Esophagus muscularis mucosa (tissue), 4 donors: ENCODE measurements around the gene WNT10A. TPM values are rescaled to one million over a fixed set of nuclear protein-coding genes. Genes with fewer than 3 reads are reported as not detected.

Experiments used
- DNase-seq: peaks from one replicate; pipeline ENCODE4 v3.0.0-alpha.2; 2017; ENCODE audit errors: extremely low spot score
- H3K27ac ChIP-seq, 4 donors: fragments of 200-600 bp; sonication (generic); replicated peaks in 1 of 4; 1 replicate in 3 of 4; 2 replicates in 1 of 4; pipeline ENCODE4 v1.5.1; 2016 to 2019; ENCODE audit warnings: mild to moderate bottlenecking in 1 of 4
- H3K27me3 ChIP-seq, 4 donors: fragments of 200-600 bp; sonication (generic); one replicate each; pipeline versions ENCODE4 v1.5.1 to v1.6.0; 2016 to 2019
- H3K36me3 ChIP-seq, 4 donors: fragments of 200-600 bp; sonication (generic); one replicate each; pipeline ENCODE4 v1.5.1; 2016 to 2019
- H3K4me1 ChIP-seq, 4 donors: fragments of 200-600 bp; sonication (generic); one replicate each; pipeline ENCODE4 v1.5.1; 2016 to 2019
- H3K4me3 ChIP-seq, 4 donors: fragments of 200-600 bp; sonication (generic); 1 replicate in 2 of 4; 2 replicates in 2 of 4; pipeline ENCODE4 v1.5.1; 2016 to 2019; ENCODE audit warnings: mild to moderate bottlenecking in 4 of 4, moderate library complexity in 1 of 4
- H3K9me3 ChIP-seq, 4 donors: fragments of 200-600 bp; sonication (generic); 1 replicate in 3 of 4; 2 replicates in 1 of 4; pipeline ENCODE4 v1.5.1; 2016 to 2019
- EP300 ChIP-seq: sonication (generic); formaldehyde crosslinking; IDR thresholded peaks from one replicate; pipeline ENCODE4 v1.6.1; 2017; ENCODE audit warnings: antibody characterized with exemption
- POLR2A ChIP-seq: fragments of 450-650 bp; IDR thresholded peaks from one replicate; pipeline ENCODE4 v1.6.1; 2017; ENCODE audit warnings: antibody characterized with exemption, moderate library complexity, mild to moderate bottlenecking, low read depth
- POLR2AphosphoS5 ChIP-seq, 2 donors: sonication (generic); formaldehyde crosslinking; IDR thresholded peaks; one replicate each; pipeline ENCODE4 v1.6.1; 2017; ENCODE audit warnings: antibody characterized with exemption in 2 of 2
- WGBS: methylation state at CpG from one replicate; pipeline ENCODE4 v1.1.5; 2018; 5-methylcytosine and 5-hydroxymethylcytosine counted together
- intact Hi-C: fragments of 100-400 bp; cut with DNase I; formaldehyde crosslinking; loops from one replicate; pipeline ENCODE4 v1.15.1; 2023
- total RNA-seq, 4 donors: library from RNA; depleted of rRNA; stranded (reverse); fragments of >200 nt; gene quantifications; one replicate each; pipeline versions ENCODE4 v1.1.0 to v1.2.1, GENCODE V29; 2016
- TF ChIP-seq, protein P1 (sequence below), 3 experiments: fragments of 200-600 bp in 2 of 3; fragments of 450-650 bp in 1 of 3; sonication (generic) in 2 of 3; IDR thresholded peaks; one replicate each; pipeline ENCODE4 v1.5.1; 2017 to 2019; ENCODE audit warnings: antibody characterized with exemption in 3 of 3, mild to moderate bottlenecking in 2 of 3, moderate library complexity in 1 of 3

The WNT10A gene
- total RNA-seq, 4 donors from 2014 or later, result 0.17 TPM; not detected in 3

DNA sequence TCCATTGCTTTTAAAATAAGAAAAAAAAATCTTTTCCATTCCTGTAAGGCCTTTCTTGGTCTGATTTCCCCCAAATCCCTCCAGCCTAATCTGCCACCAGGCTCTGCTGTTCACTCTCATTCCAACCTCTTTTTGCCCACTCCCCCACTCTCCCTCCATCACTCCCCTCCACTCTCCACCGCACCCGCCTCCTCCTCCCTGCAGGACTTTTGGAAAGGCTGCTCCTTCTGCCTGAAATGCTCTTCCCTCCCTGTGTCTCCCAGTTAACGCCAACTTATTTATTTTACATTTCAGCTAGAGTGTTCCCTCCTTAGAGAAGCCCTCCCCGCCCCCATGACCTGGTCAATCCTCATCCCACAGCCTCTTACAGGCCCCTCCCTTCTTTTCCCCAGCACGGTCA is 25.8 kb upstream of the WNT10A start:
- no peak for DNase-seq
- Histone ChIP-seq H3K4me3 (no peak overlapping the region), H3K4me1 (peaks cover 8 to 17% (median 12%) of the 10 kb centered on the region in 4 donors), H3K27ac (no peak overlapping the region), H3K36me3 (no peaks in the 10 kb centered on the region), H3K9me3 (no peaks in the 10 kb centered on the region), H3K27me3 (peaks cover 0 to 91% (median 38%) of the 10 kb centered on the region in 4 donors)
- no peak for TF ChIP-seq POLR2AphosphoS5 (IDR thresholded peaks at IDR 0.05)
- 40% methylated on average over 5 of the region's 5 CpGs for WGBS
- intact Hi-C loops, result no loop called here

DNA sequence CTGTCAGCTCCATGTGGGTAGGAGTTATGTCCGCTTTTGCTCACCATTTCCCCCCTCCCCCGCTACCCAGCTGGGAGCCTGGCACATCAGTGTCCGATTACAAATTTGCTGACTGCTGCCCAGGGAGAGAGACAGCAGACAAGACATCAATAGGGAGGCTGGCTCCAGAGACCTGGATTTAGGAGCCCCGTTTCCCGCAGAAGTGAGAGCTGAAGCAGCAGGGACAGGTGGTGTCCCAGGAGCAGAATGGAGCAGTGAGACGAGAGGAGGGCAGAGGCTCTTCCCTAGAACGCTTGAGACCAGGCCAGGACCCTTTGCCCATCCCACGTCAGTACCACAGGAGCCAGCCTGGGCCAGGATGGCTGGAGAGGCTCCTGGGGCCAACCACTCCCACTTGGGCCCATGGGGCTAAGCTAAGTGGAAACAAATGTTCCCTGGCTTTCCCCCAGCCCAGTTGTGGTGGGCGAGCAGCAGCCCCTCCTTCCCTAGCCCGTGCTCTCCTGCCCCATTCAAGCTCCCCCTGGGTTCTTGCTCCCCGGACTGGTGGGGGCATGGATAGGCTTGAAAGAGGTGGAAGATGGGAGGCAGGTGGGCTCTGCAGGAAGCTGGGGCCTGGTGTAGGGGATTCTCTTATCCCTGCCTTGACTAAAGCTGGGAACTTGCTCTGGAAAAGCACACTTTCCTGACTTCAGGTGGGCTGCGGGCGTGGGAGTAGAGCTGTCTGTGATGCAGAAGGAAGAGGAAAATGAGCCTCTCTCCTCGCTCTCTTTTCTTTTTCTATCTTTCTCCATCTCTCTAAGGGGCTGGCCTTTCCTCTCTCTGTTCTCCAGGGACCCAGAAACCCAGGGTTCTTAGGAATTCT is 25.1 kb upstream of the WNT10A start:
- Histone ChIP-seq H3K27ac (no peak overlapping the region), H3K9me3 (no peaks in the 10 kb centered on the region), H3K4me1 (peaks cover 15 to 24% (median 18%) of the 10 kb centered on the region in 4 donors), H3K36me3 (no peaks in the 10 kb centered on the region), H3K4me3 (no peak overlapping the region), H3K27me3 (peaks cover 0 to 91% (median 45%) of the 10 kb centered on the region in 4 donors)
- WGBS, result 54% methylated on average over 11 of the region's 14 CpGs
- no peak for DNase-seq
- TF ChIP-seq POLR2A (no peak), EP300 (no peak), POLR2AphosphoS5 (IDR thresholded peaks at IDR 0.05) (no peak)
- TF ChIP-seq, protein P1, sequence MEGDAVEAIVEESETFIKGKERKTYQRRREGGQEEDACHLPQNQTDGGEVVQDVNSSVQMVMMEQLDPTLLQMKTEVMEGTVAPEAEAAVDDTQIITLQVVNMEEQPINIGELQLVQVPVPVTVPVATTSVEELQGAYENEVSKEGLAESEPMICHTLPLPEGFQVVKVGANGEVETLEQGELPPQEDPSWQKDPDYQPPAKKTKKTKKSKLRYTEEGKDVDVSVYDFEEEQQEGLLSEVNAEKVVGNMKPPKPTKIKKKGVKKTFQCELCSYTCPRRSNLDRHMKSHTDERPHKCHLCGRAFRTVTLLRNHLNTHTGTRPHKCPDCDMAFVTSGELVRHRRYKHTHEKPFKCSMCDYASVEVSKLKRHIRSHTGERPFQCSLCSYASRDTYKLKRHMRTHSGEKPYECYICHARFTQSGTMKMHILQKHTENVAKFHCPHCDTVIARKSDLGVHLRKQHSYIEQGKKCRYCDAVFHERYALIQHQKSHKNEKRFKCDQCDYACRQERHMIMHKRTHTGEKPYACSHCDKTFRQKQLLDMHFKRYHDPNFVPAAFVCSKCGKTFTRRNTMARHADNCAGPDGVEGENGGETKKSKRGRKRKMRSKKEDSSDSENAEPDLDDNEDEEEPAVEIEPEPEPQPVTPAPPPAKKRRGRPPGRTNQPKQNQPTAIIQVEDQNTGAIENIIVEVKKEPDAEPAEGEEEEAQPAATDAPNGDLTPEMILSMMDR (IDR thresholded peaks at IDR 0.05), result no peak
- intact Hi-C loops, result no loop called here

DNA sequence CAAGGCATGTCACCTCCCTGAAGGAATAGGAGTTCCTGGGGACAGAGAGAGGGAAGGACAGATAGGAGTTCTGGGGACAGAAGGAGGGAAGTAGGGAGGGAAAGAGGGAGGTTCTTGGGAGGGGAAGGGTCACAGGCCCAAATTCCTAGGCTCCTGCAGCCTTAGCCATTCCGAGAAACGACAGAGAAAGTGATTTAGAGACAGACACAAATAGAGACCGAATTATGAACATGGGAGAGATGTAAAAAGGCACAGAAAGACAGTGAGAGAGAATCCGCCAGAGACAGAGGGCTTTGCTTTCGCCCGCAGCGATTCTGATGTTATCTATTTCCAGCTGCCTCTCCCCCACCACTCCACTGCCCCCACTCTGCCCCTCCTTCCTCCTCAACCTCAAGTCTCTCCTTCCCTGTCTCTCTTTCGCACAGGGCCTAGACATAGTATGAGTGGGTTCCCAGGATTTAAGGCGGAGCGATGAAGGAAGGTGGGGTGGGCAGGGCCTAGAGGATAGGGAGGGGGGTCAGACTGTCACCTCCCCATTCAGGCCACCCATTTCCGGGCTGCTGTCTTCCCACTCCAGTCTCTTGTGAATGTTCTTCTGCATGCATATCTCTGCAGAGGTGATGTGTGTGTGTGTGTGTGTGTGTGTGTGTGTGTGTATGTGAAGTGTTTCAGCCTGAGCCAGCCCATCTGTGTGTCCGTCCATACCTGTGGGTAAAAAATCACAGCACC is 24.3 kb upstream of the WNT10A start:
- no peaks in the 10 kb centered on the region for H3K9me3 ChIP-seq
- H3K4me1 ChIP-seq, result peaks cover 22 to 32% (median 26%) of the 10 kb centered on the region in 4 donors
- H3K36me3 ChIP-seq, result no peaks in the 10 kb centered on the region
- H3K27me3 ChIP-seq, result peaks cover 0 to 91% (median 48%) of the 10 kb centered on the region in 4 donors
- no peak overlapping the region for H3K4me3 ChIP-seq
- no peak overlapping the region for H3K27ac ChIP-seq
- intact Hi-C loops, result no loop called here
- no peak for TF ChIP-seq EP300
- TF ChIP-seq POLR2AphosphoS5 (IDR thresholded peaks at IDR 0.05), result no peak
- TF ChIP-seq, protein P1 (IDR thresholded peaks at IDR 0.05), result no peak
- TF ChIP-seq POLR2A, result no peak
- DNase-seq, result no peak
- 42% methylated on average over 12 of the region's 12 CpGs for WGBS

DNA sequence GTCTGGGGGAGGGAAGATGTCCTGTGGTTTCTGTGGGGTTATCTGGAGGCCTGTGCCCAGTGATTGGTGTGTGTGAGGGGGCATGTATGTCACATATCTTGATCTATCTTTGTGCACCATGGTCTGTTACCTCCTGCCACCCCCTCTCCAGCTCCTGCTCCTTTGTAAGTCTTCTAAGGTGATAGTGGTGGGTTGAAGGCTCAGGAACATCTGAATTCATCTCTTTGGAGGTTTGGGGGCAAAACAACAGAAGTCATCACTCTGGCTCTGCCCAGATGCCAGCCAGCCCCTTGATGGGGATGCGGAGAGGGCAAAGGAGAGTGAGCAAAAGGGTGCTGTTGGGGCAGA is 23.8 kb upstream of the WNT10A start:
- 100% methylated on average over 1 of the region's 1 CpG for WGBS
- Histone ChIP-seq H3K36me3 (no peaks in the 10 kb centered on the region), H3K27ac (no peak overlapping the region), H3K4me1 (peaks cover 22 to 36% (median 28%) of the 10 kb centered on the region in 4 donors), H3K9me3 (no peaks in the 10 kb centered on the region), H3K4me3 (no peak overlapping the region), H3K27me3 (peaks cover 0 to 91% (median 51%) of the 10 kb centered on the region in 4 donors)
- TF ChIP-seq EP300, result no peak
- no peak for TF ChIP-seq POLR2A
- no peak for TF ChIP-seq POLR2AphosphoS5 (IDR thresholded peaks at IDR 0.05)
- TF ChIP-seq, protein P1 (IDR thresholded peaks at IDR 0.05), result no peak
- intact Hi-C loops, result no loop called here
- DNase-seq, result no peak
